ENCODE data around the gene VEZT. TPM values are rescaled to one million over a fixed set of nuclear protein-coding genes. Genes with fewer than 3 reads are reported as not detected.

VEZT gene
- total and polyA plus RNA-seq, 4 donors: 13.7 to 47.4 (median 22.0) TPM

DNA sequence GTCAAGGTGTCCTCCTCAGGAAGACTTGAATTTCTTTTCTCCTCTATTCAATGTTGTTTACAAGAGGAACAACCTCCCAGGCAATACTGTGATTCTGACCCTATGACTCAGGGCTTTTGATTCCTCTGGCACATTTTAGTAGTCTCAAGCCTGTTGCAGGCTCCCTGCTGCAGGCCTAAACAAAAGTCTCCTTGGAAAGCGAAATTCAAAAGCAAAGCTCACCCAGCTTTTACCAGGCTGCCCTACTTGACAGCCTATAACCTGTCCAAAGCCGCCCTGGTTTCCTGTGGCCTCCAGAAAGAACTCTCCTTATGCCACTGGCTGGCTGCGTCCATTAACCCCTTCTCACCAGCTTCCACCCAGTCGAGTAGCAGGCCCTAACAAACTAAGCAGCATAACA, 11.9 kb upstream of the VEZT start:
- 77% methylated on average over 4 of the region's 4 CpGs for WGBS
- no peak overlapping the region for H3K27ac ChIP-seq (ENCODE audit: low read depth in 1 of 2, low read length in 2 of 2)
- peaks cover 0 to 7% (median 1%) of the 10 kb centered on the region in 4 donors for H3K4me1 ChIP-seq (ENCODE audit: control insufficient read depth in 4 of 4, insufficient read depth in 4 of 4, low read length in 3 of 4)
- no peaks in the 10 kb centered on the region for H3K9me3 ChIP-seq (ENCODE audit: control insufficient read depth in 4 of 4, low read length in 3 of 4)
- H3K36me3 ChIP-seq (ENCODE audit: control insufficient read depth in 4 of 4, insufficient read depth in 3 of 4, low read depth in 1 of 4, low read length in 3 of 4): no peaks in the 10 kb centered on the region
- no peak overlapping the region for H3K4me3 ChIP-seq (ENCODE audit: low read depth in 1 of 3, low read length in 3 of 3)
- no peak overlapping the region for H3K9ac ChIP-seq (ENCODE audit: low read depth in 1 of 2, low read length in 2 of 2)
- no peak for DNase-seq (ENCODE audit: low spot score)
- H3K27me3 ChIP-seq (ENCODE audit: control insufficient read depth in 4 of 4, insufficient read depth in 4 of 4, low read length in 3 of 4): no peaks in the 10 kb centered on the region
- TF ChIP-seq NR2F2 (IDR thresholded peaks at IDR 0.05): no peak
- TF ChIP-seq, protein P1, sequence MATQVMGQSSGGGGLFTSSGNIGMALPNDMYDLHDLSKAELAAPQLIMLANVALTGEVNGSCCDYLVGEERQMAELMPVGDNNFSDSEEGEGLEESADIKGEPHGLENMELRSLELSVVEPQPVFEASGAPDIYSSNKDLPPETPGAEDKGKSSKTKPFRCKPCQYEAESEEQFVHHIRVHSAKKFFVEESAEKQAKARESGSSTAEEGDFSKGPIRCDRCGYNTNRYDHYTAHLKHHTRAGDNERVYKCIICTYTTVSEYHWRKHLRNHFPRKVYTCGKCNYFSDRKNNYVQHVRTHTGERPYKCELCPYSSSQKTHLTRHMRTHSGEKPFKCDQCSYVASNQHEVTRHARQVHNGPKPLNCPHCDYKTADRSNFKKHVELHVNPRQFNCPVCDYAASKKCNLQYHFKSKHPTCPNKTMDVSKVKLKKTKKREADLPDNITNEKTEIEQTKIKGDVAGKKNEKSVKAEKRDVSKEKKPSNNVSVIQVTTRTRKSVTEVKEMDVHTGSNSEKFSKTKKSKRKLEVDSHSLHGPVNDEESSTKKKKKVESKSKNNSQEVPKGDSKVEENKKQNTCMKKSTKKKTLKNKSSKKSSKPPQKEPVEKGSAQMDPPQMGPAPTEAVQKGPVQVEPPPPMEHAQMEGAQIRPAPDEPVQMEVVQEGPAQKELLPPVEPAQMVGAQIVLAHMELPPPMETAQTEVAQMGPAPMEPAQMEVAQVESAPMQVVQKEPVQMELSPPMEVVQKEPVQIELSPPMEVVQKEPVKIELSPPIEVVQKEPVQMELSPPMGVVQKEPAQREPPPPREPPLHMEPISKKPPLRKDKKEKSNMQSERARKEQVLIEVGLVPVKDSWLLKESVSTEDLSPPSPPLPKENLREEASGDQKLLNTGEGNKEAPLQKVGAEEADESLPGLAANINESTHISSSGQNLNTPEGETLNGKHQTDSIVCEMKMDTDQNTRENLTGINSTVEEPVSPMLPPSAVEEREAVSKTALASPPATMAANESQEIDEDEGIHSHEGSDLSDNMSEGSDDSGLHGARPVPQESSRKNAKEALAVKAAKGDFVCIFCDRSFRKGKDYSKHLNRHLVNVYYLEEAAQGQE (IDR thresholded peaks at IDR 0.05): no peak
- no peak for TF ChIP-seq GABPA (IDR thresholded peaks at IDR 0.05 in 1 of 2, conservative IDR thresholded peaks at IDR 0.05 in 1 of 2)
- TF ChIP-seq, protein P2, sequence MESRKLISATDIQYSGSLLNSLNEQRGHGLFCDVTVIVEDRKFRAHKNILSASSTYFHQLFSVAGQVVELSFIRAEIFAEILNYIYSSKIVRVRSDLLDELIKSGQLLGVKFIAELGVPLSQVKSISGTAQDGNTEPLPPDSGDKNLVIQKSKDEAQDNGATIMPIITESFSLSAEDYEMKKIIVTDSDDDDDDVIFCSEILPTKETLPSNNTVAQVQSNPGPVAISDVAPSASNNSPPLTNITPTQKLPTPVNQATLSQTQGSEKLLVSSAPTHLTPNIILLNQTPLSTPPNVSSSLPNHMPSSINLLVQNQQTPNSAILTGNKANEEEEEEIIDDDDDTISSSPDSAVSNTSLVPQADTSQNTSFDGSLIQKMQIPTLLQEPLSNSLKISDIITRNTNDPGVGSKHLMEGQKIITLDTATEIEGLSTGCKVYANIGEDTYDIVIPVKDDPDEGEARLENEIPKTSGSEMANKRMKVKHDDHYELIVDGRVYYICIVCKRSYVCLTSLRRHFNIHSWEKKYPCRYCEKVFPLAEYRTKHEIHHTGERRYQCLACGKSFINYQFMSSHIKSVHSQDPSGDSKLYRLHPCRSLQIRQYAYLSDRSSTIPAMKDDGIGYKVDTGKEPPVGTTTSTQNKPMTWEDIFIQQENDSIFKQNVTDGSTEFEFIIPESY (IDR thresholded peaks at IDR 0.05): no peak
- no peak for TF ChIP-seq EGR1 (IDR thresholded peaks at IDR 0.05; ENCODE audit: low read depth in 2 of 2)
- TF ChIP-seq, protein P3, sequence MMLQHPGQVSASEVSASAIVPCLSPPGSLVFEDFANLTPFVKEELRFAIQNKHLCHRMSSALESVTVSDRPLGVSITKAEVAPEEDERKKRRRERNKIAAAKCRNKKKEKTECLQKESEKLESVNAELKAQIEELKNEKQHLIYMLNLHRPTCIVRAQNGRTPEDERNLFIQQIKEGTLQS (IDR thresholded peaks at IDR 0.05): no peak
- no peak for TF ChIP-seq HNF4A (conservative IDR thresholded peaks at IDR 0.05)
- TF ChIP-seq SP1 (IDR thresholded peaks at IDR 0.05): no peak
- no peak for TF ChIP-seq JUND (IDR thresholded peaks at IDR 0.05)
- TF ChIP-seq RAD21 (IDR thresholded peaks at IDR 0.05): no peak
- TF ChIP-seq, protein P4, sequence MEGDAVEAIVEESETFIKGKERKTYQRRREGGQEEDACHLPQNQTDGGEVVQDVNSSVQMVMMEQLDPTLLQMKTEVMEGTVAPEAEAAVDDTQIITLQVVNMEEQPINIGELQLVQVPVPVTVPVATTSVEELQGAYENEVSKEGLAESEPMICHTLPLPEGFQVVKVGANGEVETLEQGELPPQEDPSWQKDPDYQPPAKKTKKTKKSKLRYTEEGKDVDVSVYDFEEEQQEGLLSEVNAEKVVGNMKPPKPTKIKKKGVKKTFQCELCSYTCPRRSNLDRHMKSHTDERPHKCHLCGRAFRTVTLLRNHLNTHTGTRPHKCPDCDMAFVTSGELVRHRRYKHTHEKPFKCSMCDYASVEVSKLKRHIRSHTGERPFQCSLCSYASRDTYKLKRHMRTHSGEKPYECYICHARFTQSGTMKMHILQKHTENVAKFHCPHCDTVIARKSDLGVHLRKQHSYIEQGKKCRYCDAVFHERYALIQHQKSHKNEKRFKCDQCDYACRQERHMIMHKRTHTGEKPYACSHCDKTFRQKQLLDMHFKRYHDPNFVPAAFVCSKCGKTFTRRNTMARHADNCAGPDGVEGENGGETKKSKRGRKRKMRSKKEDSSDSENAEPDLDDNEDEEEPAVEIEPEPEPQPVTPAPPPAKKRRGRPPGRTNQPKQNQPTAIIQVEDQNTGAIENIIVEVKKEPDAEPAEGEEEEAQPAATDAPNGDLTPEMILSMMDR (IDR thresholded peaks at IDR 0.05; ENCODE audit: low read depth, low read length, missing input control): no peak

DNA sequence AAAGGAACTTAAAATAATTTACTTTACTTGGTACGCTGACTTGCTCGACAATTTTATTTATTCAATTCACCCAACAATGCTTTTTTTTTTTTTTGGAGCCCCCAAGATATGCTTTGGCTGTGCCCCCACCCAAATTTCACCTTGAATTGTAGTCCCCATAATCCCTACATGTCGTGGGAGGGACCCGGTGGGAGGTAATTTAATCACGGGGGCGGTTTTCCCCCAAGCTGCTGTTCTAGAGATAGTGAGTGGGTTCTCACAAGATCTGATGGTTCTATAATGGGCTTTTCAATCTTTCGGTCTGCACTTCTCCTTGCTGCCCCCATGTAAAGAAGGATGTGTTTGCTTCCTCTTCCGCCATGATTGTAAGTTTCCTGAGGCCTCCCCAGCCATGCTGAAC, 10.7 kb upstream of the VEZT start:
- TF ChIP-seq EGR1 (IDR thresholded peaks at IDR 0.05; ENCODE audit: low read depth in 2 of 2) (no peak), YY1 (IDR thresholded peaks at IDR 0.05) (no peak), GABPA (IDR thresholded peaks at IDR 0.05 in 1 of 2, conservative IDR thresholded peaks at IDR 0.05 in 1 of 2) (no peak), TAF1 (conservative IDR thresholded peaks at IDR 0.05) (no peak), RXRA (IDR thresholded peaks at IDR 0.05) (no peak), SP1 (IDR thresholded peaks at IDR 0.05) (no peak), FOXA1 (IDR thresholded peaks at IDR 0.05) (no peak), RAD21 (IDR thresholded peaks at IDR 0.05) (no peak), JUND (IDR thresholded peaks at IDR 0.05) (no peak)
- TF ChIP-seq, protein P4 (IDR thresholded peaks at IDR 0.05; ENCODE audit: low read depth, low read length, missing input control): no peak
- H3K27ac ChIP-seq (ENCODE audit: low read depth in 1 of 2, low read length in 2 of 2): no peak overlapping the region
- no peaks in the 10 kb centered on the region for H3K9me3 ChIP-seq (ENCODE audit: control insufficient read depth in 4 of 4, low read length in 3 of 4)
- H3K27me3 ChIP-seq (ENCODE audit: control insufficient read depth in 4 of 4, insufficient read depth in 4 of 4, low read length in 3 of 4): no peaks in the 10 kb centered on the region
- DNase-seq (ENCODE audit: low spot score): no peak
- H3K4me3 ChIP-seq (ENCODE audit: low read depth in 1 of 3, low read length in 3 of 3): no peak overlapping the region
- peaks cover 0 to 7% (median 1%) of the 10 kb centered on the region in 4 donors for H3K4me1 ChIP-seq (ENCODE audit: control insufficient read depth in 4 of 4, insufficient read depth in 4 of 4, low read length in 3 of 4)
- 95% methylated on average over 8 of the region's 8 CpGs for WGBS
- no peaks in the 10 kb centered on the region for H3K36me3 ChIP-seq (ENCODE audit: control insufficient read depth in 4 of 4, insufficient read depth in 3 of 4, low read depth in 1 of 4, low read length in 3 of 4)
- no peak overlapping the region for H3K9ac ChIP-seq (ENCODE audit: low read depth in 1 of 2, low read length in 2 of 2)

All from liver (tissue), 9 donors.